Loucy (cell line): ENCODE results near the gene POM121L12.

Source experiments
- H2AFZ ChIP-seq: fragments of 200-600 bp; sonication (generic); 2 replicates; pipeline ENCODE4 v1.6.0; 2016; ENCODE audit warnings: antibody characterized with exemption, mild to moderate bottlenecking, low read length, moderate library complexity
- H3F3A ChIP-seq: fragments of 200-600 bp; 2 replicates; pipeline ENCODE4 v1.6.0; 2016; ENCODE audit warnings: antibody characterized with exemption, low read depth, mild to moderate bottlenecking
- H3K27me3 ChIP-seq: fragments of 200-600 bp; sonication (generic); 2 replicates; pipeline ENCODE4 v1.6.1; 2014; ENCODE audit warnings: low read length, mild to moderate bottlenecking; ENCODE audit not compliant: insufficient read depth, poor library complexity, severe bottlenecking
- H3K36me3 ChIP-seq: fragments of 200-600 bp; sonication (generic); 2 replicates; pipeline ENCODE4 v1.6.1; 2016; ENCODE audit warnings: low read length; ENCODE audit not compliant: insufficient read depth
- H3K4me1 ChIP-seq: fragments of 200-600 bp; sonication (generic); 2 replicates; pipeline ENCODE4 v1.5.1; 2014; ENCODE audit warnings: low read length, mild to moderate bottlenecking; ENCODE audit not compliant: insufficient read depth, poor library complexity, severe bottlenecking
- H3K4me2 ChIP-seq: fragments of 200-600 bp; sonication (generic); 2 replicates; pipeline ENCODE4 v1.6.0; 2014; ENCODE audit warnings: antibody characterized with exemption, low read length, low read depth, mild to moderate bottlenecking; ENCODE audit not compliant: poor library complexity, severe bottlenecking
- H3K4me3 ChIP-seq: fragments of 200-600 bp; sonication (generic); 2 replicates; pipeline ENCODE4 v1.5.1; 2014; ENCODE audit warnings: low read length, mild to moderate bottlenecking, mixed read lengths; ENCODE audit not compliant: poor library complexity, severe bottlenecking
- H3K79me2 ChIP-seq: fragments of 200-600 bp; sonication (generic); 2 replicates; pipeline ENCODE4 v1.6.1; 2014; ENCODE audit warnings: low read length; ENCODE audit not compliant: insufficient read depth
- H3K9ac ChIP-seq: fragments of 200-600 bp; sonication (generic); 2 replicates; pipeline ENCODE4 v1.6.0; 2014; ENCODE audit warnings: mild to moderate bottlenecking, low read depth, low read length, moderate library complexity; ENCODE audit not compliant: poor library complexity, severe bottlenecking
- H3K9me2 ChIP-seq: fragments of 200-600 bp; sonication (generic); replicated peaks from 2 replicates; pipeline ENCODE4 v1.6.1; 2016; ENCODE audit warnings: low read depth, low read length, mixed read lengths
- H3K9me3 ChIP-seq: fragments of 200-600 bp; sonication (generic); 2 replicates; pipeline ENCODE4 v1.6.1; 2014; ENCODE audit warnings: mild to moderate bottlenecking, antibody characterized with exemption, low read length, low read depth; ENCODE audit not compliant: insufficient read depth
- H4K20me1 ChIP-seq: fragments of 200-600 bp; sonication (generic); 2 replicates; pipeline ENCODE4 v1.6.0; 2014; ENCODE audit warnings: antibody characterized with exemption, low read length, mild to moderate bottlenecking; ENCODE audit not compliant: insufficient read depth, poor library complexity, severe bottlenecking
- EZH2phosphoT487 ChIP-seq: fragments of 200-600 bp; IDR thresholded peaks from 2 replicates; pipeline ENCODE4 v1.6.1; 2018; ENCODE audit warnings: antibody characterized with exemption, mild to moderate bottlenecking, moderate library complexity, borderline replicate concordance
- TF ChIP-seq, protein P1 (sequence below): fragments of 200-600 bp; sonication (generic); conservative IDR thresholded peaks from 2 replicates; pipeline ENCODE4 v1.5.1; 2014; ENCODE audit warnings: mild to moderate bottlenecking, antibody characterized with exemption, low read length

Gene POM121L12

DNA sequence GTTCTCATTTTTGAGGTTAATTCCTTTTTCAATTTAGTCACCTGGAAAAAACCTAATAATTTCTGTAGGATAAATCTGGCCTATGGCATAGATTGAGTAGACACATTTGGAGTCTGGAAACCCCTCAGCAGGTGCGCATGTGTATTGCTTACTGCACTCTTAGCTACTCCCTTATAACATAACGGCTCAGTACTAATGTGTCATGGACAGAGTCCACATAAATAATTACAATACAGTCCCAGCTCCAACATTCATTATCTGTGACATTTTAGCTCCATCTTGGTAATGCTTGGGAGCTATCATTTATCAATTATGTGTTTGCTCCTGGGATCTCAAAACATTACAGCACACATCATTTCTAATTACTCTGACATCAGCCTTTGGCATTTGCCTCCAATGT lies 33.2 kb downstream of the POM121L12 start:
- H3K4me1 ChIP-seq, result no peaks in the 10 kb centered on the region
- no peaks in the 10 kb centered on the region for H3K27me3 ChIP-seq
- H3K4me2 ChIP-seq, result no peak overlapping the region
- H3K9ac ChIP-seq, result no peak overlapping the region
- no peaks in the 10 kb centered on the region for H3K9me3 ChIP-seq
- H3F3A ChIP-seq, result no peaks in the 10 kb centered on the region
- no peaks in the 10 kb centered on the region for H4K20me1 ChIP-seq
- H3K36me3 ChIP-seq, result no peaks in the 10 kb centered on the region
- H3K9me2 ChIP-seq, result no peaks in the 10 kb centered on the region
- H3K79me2 ChIP-seq, result no peaks in the 10 kb centered on the region
- H2AFZ ChIP-seq, result no peak overlapping the region
- H3K4me3 ChIP-seq, result no peak overlapping the region
- no peak for TF ChIP-seq EZH2phosphoT487
- TF ChIP-seq, protein P1, sequence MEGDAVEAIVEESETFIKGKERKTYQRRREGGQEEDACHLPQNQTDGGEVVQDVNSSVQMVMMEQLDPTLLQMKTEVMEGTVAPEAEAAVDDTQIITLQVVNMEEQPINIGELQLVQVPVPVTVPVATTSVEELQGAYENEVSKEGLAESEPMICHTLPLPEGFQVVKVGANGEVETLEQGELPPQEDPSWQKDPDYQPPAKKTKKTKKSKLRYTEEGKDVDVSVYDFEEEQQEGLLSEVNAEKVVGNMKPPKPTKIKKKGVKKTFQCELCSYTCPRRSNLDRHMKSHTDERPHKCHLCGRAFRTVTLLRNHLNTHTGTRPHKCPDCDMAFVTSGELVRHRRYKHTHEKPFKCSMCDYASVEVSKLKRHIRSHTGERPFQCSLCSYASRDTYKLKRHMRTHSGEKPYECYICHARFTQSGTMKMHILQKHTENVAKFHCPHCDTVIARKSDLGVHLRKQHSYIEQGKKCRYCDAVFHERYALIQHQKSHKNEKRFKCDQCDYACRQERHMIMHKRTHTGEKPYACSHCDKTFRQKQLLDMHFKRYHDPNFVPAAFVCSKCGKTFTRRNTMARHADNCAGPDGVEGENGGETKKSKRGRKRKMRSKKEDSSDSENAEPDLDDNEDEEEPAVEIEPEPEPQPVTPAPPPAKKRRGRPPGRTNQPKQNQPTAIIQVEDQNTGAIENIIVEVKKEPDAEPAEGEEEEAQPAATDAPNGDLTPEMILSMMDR, result no peak

DNA sequence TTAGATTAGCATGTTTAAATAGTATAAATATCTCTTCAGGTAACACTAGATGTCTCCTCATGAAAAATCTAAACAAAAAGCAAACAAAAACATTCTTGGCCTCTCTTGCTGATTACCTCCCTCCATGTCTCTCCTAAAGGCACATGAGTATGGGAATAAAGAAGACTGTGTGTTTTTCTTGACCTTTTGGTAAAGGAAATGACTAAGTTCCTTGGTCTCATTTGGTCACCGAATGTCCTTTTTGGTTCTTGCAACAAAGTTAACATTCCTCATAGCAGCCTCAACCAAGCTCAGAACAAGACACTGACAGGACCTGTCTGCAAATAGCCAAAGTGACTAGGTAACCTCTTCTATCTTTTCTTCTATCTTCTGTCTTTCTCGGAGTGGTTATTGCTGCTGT lies 35.5 kb downstream of the POM121L12 start:
- Histone ChIP-seq H3K4me2 (no peak overlapping the region), H3K27me3 (no peaks in the 10 kb centered on the region), H3K4me1 (no peaks in the 10 kb centered on the region), H3K79me2 (no peaks in the 10 kb centered on the region), H3K4me3 (no peak overlapping the region), H3K9ac (no peak overlapping the region), H3F3A (no peaks in the 10 kb centered on the region), H3K9me3 (0 out of 2 replicates have a peak, but pooled peaks cover 4% of the 10 kb centered on the region), H3K36me3 (no peaks in the 10 kb centered on the region), H4K20me1 (no peaks in the 10 kb centered on the region), H3K9me2 (no peaks in the 10 kb centered on the region), H2AFZ (no peak overlapping the region)
- no peak for TF ChIP-seq EZH2phosphoT487
